ENCODE data around the gene ACAT2.

DNA sequence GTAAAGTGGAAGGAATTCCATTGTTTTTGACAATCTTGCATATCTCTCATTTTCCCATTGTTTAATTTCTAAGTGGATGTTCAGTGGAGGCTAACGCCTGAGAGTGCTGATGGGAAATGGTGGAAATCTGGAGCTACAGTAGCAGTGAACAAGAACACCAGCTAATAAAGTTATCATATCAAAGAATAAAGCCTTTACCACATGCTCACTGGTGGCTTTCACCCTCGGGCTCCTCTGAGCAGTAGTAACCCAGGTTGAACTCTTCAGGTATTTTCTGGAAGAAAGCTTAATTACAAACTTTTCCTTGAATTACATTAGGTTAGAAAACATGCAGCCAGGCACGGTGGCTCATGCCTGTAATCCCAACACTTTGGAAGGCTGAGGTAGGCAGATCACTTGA, 10.4 kb upstream of the ACAT2 start:
- TF ChIP-seq, protein P1, sequence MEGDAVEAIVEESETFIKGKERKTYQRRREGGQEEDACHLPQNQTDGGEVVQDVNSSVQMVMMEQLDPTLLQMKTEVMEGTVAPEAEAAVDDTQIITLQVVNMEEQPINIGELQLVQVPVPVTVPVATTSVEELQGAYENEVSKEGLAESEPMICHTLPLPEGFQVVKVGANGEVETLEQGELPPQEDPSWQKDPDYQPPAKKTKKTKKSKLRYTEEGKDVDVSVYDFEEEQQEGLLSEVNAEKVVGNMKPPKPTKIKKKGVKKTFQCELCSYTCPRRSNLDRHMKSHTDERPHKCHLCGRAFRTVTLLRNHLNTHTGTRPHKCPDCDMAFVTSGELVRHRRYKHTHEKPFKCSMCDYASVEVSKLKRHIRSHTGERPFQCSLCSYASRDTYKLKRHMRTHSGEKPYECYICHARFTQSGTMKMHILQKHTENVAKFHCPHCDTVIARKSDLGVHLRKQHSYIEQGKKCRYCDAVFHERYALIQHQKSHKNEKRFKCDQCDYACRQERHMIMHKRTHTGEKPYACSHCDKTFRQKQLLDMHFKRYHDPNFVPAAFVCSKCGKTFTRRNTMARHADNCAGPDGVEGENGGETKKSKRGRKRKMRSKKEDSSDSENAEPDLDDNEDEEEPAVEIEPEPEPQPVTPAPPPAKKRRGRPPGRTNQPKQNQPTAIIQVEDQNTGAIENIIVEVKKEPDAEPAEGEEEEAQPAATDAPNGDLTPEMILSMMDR (IDR thresholded peaks at IDR 0.05) = no peak
- TF ChIP-seq POLR2A (IDR thresholded peaks at IDR 0.05) = no peak
